H1 (cell line): ENCODE data around the gene INO80.

Experiments
- BACH1 ChIP-seq: IDR thresholded peaks from 2 replicates; pipeline ENCODE4 v1.6.1; 2012; ENCODE audit warnings: low read length, improper control_type of control experiment
- EP300 ChIP-seq, 2 experiments: IDR thresholded peaks; 1 replicate in 1 of 2; 2 replicates in 1 of 2; pipeline ENCODE4 v1.6.1; 2011 to 2012; ENCODE audit warnings: low read depth in 2 of 2, low read length in 2 of 2, mild to moderate bottlenecking in 2 of 2, borderline replicate concordance in 1 of 2, inconsistent platforms in 1 of 2, moderate library complexity in 1 of 2
- EZH2 ChIP-seq: fragments of 200-600 bp; sonication (generic); IDR thresholded peaks from 2 replicates; pipeline ENCODE4 v1.7.1; 2012; ENCODE audit warnings: low read depth, mild to moderate bottlenecking, moderate library complexity, low read length, inconsistent platforms; ENCODE audit not compliant: severe bottlenecking
- JUN ChIP-seq: IDR thresholded peaks from 2 replicates; pipeline ENCODE4 v1.6.1; 2011; ENCODE audit warnings: low read depth, mild to moderate bottlenecking, improper control_type of control experiment, low read length
- JUND ChIP-seq: IDR thresholded peaks from 2 replicates; pipeline ENCODE4 v1.6.1; 2011; ENCODE audit warnings: mild to moderate bottlenecking, improper control_type of control experiment, low read length
- KDM1A ChIP-seq: fragments of 200-600, 300-600 bp; sonication (generic); IDR thresholded peaks from 2 replicates; pipeline ENCODE4 v1.7.1; 2016; ENCODE audit warnings: mild to moderate bottlenecking, low read length, borderline replicate concordance
- POLR2A ChIP-seq, 2 experiments: IDR thresholded peaks; 1 replicate in 1 of 2; 2 replicates in 1 of 2; pipeline ENCODE4 v1.6.1; 2011; ENCODE audit warnings: low read depth in 2 of 2, low read length in 2 of 2, mild to moderate bottlenecking in 2 of 2; ENCODE audit errors: control extremely low read depth in 1 of 2
- RFX5 ChIP-seq: IDR thresholded peaks from 2 replicates; pipeline ENCODE4 v1.6.1; 2011; ENCODE audit warnings: low read depth, low read length, improper control_type of control experiment, borderline replicate concordance
- RNF2 ChIP-seq: fragments of 200-900, 300-1000 bp; sonication (generic); IDR thresholded peaks from 2 replicates; pipeline ENCODE4 v1.7.1; 2016; ENCODE audit warnings: borderline replicate concordance, low read depth, mild to moderate bottlenecking, antibody characterized with exemption, low read length; ENCODE audit not compliant: poor library complexity, severe bottlenecking; ENCODE audit errors: missing control alignments
- RXRA ChIP-seq: IDR thresholded peaks from 2 replicates; pipeline ENCODE4 v1.6.1; 2011; ENCODE audit warnings: low read depth, mild to moderate bottlenecking, low read length, moderate library complexity; ENCODE audit not compliant: insufficient read depth
- TF ChIP-seq, protein P1 (sequence below), 3 experiments: IDR thresholded peaks; 1 replicate in 2 of 3; 2 replicates in 1 of 3; pipeline versions ENCODE4 v1.5.1 to v1.6.1; 2011; ENCODE audit warnings: low read length in 3 of 3, mild to moderate bottlenecking in 3 of 3, inconsistent platforms in 2 of 3, low read depth in 1 of 3, moderate library complexity in 1 of 3; ENCODE audit not compliant: insufficient read depth in 1 of 3; ENCODE audit errors: control extremely low read depth in 1 of 3

DNA sequence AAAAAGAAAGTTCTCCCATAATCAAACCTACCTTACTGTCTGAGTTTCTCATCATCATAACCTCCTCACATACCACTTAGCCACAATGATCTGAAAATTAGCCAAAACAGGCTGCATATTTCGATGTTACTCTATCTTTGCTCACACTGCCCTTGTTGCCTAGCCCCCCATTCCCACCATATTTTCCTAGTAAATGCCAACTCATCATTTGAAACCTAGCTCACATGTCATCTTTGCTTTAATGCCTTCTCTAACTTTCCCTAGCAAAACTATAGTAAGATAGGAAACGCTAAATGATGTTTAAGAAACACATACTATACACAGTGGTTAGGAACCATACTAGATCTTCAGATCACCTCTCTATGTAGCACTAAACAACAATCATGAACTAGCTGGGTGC is 64.9 kb downstream of the INO80 start:
- TF ChIP-seq BACH1 (no peak), EP300 (IDR thresholded peaks at IDR 0.05; ENCODE audit: borderline replicate concordance in 1 of 2, low read depth in 2 of 2, low read length in 2 of 2) (no peak), RFX5 (no peak), POLR2A (IDR thresholded peaks at IDR 0.05; ENCODE audit: control extremely low read depth in 1 of 2, low read depth in 2 of 2, low read length in 2 of 2) (no peak), EZH2 (no peak), JUND (no peak), RXRA (no peak), JUN (no peak), KDM1A (no peak), RNF2 (no peak)
- TF ChIP-seq, protein P1, sequence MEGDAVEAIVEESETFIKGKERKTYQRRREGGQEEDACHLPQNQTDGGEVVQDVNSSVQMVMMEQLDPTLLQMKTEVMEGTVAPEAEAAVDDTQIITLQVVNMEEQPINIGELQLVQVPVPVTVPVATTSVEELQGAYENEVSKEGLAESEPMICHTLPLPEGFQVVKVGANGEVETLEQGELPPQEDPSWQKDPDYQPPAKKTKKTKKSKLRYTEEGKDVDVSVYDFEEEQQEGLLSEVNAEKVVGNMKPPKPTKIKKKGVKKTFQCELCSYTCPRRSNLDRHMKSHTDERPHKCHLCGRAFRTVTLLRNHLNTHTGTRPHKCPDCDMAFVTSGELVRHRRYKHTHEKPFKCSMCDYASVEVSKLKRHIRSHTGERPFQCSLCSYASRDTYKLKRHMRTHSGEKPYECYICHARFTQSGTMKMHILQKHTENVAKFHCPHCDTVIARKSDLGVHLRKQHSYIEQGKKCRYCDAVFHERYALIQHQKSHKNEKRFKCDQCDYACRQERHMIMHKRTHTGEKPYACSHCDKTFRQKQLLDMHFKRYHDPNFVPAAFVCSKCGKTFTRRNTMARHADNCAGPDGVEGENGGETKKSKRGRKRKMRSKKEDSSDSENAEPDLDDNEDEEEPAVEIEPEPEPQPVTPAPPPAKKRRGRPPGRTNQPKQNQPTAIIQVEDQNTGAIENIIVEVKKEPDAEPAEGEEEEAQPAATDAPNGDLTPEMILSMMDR (IDR thresholded peaks at IDR 0.05; ENCODE audit: control extremely low read depth in 1 of 3, insufficient read depth in 1 of 3, low read depth in 1 of 3, low read length in 3 of 3), result no peak
